ENCODE results near the gene IGFL1.
A peak's percentile ranks its signal among the peaks of the same experiment; 100 is the strongest.
"Not testable (repeated sequence)": the region's sequence is repeated elsewhere in the genome, so short reads cannot be mapped to it uniquely, and the experiment has no call there.

The IGFL1 gene

GRCh38 chr19:46271481-46272197 is 42.1 kb downstream of the IGFL1 start:
- DNase-seq = peak; percentile 59 to 65 (median 65)

GRCh38 chr19:46273931-46274330 is 44.4 kb downstream of the IGFL1 start:
- DNase-seq = not testable (repeated sequence)

GRCh38 chr19:46279177-46279576 is 49.6 kb downstream of the IGFL1 start:
- no peak for DNase-seq
